WTC11 (cell line): ENCODE results near the gene CYBB. TPM values are rescaled to one million over a fixed set of nuclear protein-coding genes. Genes with fewer than 3 reads are reported as not detected.

Experiments used
- ATAC-seq: fragments of 200-7000 bp; cut with Tn5 transposase; 2 replicates; pipeline ENCODE4 v1.10.0; 2021; ENCODE audit warnings: mild to moderate bottlenecking, moderate library complexity
- CTCF ChIA-PET: fragments of 300-600 bp; sonication (Branson Sonifier 250); formaldehyde crosslinking; loops from one replicate; lab custom pipeline; 2021; ENCODE audit warnings: antibody characterized with exemption; lab: Charles Lee
- POLR2A ChIA-PET: fragments of 350-600 bp; sonication (Branson Sonifier 250); formaldehyde crosslinking; loops from one replicate; lab custom pipeline; 2021; ENCODE audit warnings: antibody characterized with exemption; lab: Charles Lee
- DNase-seq: peaks from one replicate; pipeline ENCODE4 v3.0.0; 2021; ENCODE audit warnings: low spot score
- H3K27ac Mint-ChIP-seq: 2 replicates; pipeline ENCODE4 v1.8.0; 2021; ENCODE audit warnings: mixed read lengths
- H3K27me3 Mint-ChIP-seq: 2 replicates; pipeline ENCODE4 v1.8.0; 2021; ENCODE audit warnings: low read depth, mild to moderate bottlenecking, moderate library complexity, mixed read lengths
- H3K36me3 Mint-ChIP-seq: 2 replicates; pipeline ENCODE4 v1.8.0; 2021; ENCODE audit warnings: mixed read lengths
- H3K4me1 Mint-ChIP-seq: 2 replicates; pipeline ENCODE4 v1.8.0; 2022; ENCODE audit warnings: mixed read lengths
- H3K4me3 Mint-ChIP-seq: 2 replicates; pipeline ENCODE4 v1.8.0; 2021; ENCODE audit warnings: mild to moderate bottlenecking, moderate library complexity, mixed read lengths
- H3K9me3 Mint-ChIP-seq: 2 replicates; pipeline ENCODE4 v1.8.0; 2021; ENCODE audit warnings: mixed read lengths
- CBFB ChIP-seq: sonication (generic); formaldehyde crosslinking; IDR thresholded peaks from 2 replicates; pipeline ENCODE4 v1.8.1; 2022; ENCODE audit warnings: mild to moderate bottlenecking, low read depth, missing genetic modification reagents
- EMX1 ChIP-seq: fragments of 250-450 bp; sonication (Bioruptor Pico); IDR thresholded peaks from 2 replicates; pipeline ENCODE4 v1.8.0; 2021; ENCODE audit warnings: mild to moderate bottlenecking
- FOXJ3 ChIP-seq: sonication (generic); formaldehyde crosslinking; IDR thresholded peaks from 2 replicates; pipeline ENCODE4 v1.9.0; 2021; ENCODE audit warnings: missing genetic modification reagents, mild to moderate bottlenecking, borderline replicate concordance
- GABPB1 ChIP-seq: sonication (generic); formaldehyde crosslinking; IDR thresholded peaks from 2 replicates; pipeline ENCODE4 v1.8.1; 2023; ENCODE audit warnings: mild to moderate bottlenecking, missing genetic modification reagents
- HMGA2 ChIP-seq: fragments of 250-450 bp; sonication (Bioruptor Pico); IDR thresholded peaks from 2 replicates; pipeline ENCODE4 v1.4.0; 2021; ENCODE audit warnings: mild to moderate bottlenecking, moderate library complexity
- IRF2 ChIP-seq: sonication (generic); formaldehyde crosslinking; IDR thresholded peaks from 2 replicates; pipeline ENCODE4 v1.8.0; 2022; ENCODE audit warnings: low read depth, missing genetic modification reagents, borderline replicate concordance
- JAZF1 ChIP-seq: fragments of 250-450 bp; sonication (Bioruptor Pico); IDR thresholded peaks from 2 replicates; pipeline ENCODE4 v1.9.0; 2021; ENCODE audit warnings: moderate library complexity, mild to moderate bottlenecking, inconsistent platforms
- NFATC4 ChIP-seq: fragments of 250-450 bp; sonication (Bioruptor Pico); IDR thresholded peaks from 2 replicates; pipeline ENCODE4 v1.9.0; 2021; ENCODE audit warnings: mild to moderate bottlenecking
- NFYB ChIP-seq: sonication (generic); formaldehyde crosslinking; conservative IDR thresholded peaks from 2 replicates; pipeline ENCODE4 v1.8.0; 2022; ENCODE audit warnings: low read depth, missing genetic modification reagents
- NR1H2 ChIP-seq: sonication (generic); formaldehyde crosslinking; IDR thresholded peaks from 2 replicates; pipeline ENCODE4 v1.9.0; 2021; ENCODE audit warnings: mild to moderate bottlenecking, moderate library complexity, missing genetic modification reagents
- NR2C2 ChIP-seq: sonication (generic); formaldehyde crosslinking; IDR thresholded peaks from 2 replicates; pipeline ENCODE4 v1.8.0; 2022; ENCODE audit warnings: mild to moderate bottlenecking, missing genetic modification reagents
- OVOL2 ChIP-seq: fragments of 250-450 bp; sonication (Bioruptor Pico); IDR thresholded peaks from 2 replicates; pipeline ENCODE4 v1.9.0; 2021; ENCODE audit warnings: mild to moderate bottlenecking, borderline replicate concordance
- PRRX2 ChIP-seq: fragments of 250-450 bp; sonication (Bioruptor Pico); IDR thresholded peaks from 2 replicates; pipeline ENCODE4 v1.8.0; 2021; ENCODE audit warnings: mild to moderate bottlenecking
- RELA ChIP-seq: sonication (generic); formaldehyde crosslinking; IDR thresholded peaks from 2 replicates; pipeline ENCODE4 v1.8.1; 2022; ENCODE audit warnings: missing genetic modification reagents, mild to moderate bottlenecking, borderline replicate concordance
- RORB ChIP-seq: fragments of 250-450 bp; sonication (Bioruptor Pico); IDR thresholded peaks from 2 replicates; pipeline ENCODE4 v1.9.0; 2021; ENCODE audit warnings: mild to moderate bottlenecking
- SMAD4 ChIP-seq: sonication (generic); formaldehyde crosslinking; IDR thresholded peaks from 2 replicates; pipeline ENCODE4 v1.8.0; 2022; ENCODE audit warnings: mild to moderate bottlenecking, missing genetic modification reagents
- SOX15 ChIP-seq: fragments of 250-450 bp; sonication (Bioruptor Pico); IDR thresholded peaks from 2 replicates; pipeline ENCODE4 v1.9.0; 2021; ENCODE audit warnings: mild to moderate bottlenecking
- TEAD4 ChIP-seq: sonication (generic); formaldehyde crosslinking; IDR thresholded peaks from 2 replicates; pipeline ENCODE4 v1.8.0; 2022; ENCODE audit warnings: mild to moderate bottlenecking, missing genetic modification reagents
- ZBTB21 ChIP-seq: sonication (generic); formaldehyde crosslinking; IDR thresholded peaks from 2 replicates; pipeline ENCODE4 v1.8.1; 2023; ENCODE audit warnings: mild to moderate bottlenecking, missing genetic modification reagents, borderline replicate concordance
- ZNF232 ChIP-seq: sonication (generic); formaldehyde crosslinking; IDR thresholded peaks from 2 replicates; pipeline ENCODE4 v1.8.0; 2022; ENCODE audit warnings: mild to moderate bottlenecking, missing genetic modification reagents
- total RNA-seq: library from RNA; stranded (reverse); gene quantifications from 3 replicates; pipeline ENCODE4 v1.2.3, GENCODE V29; 2021
- TF ChIP-seq, protein P1 (sequence below): sonication (generic); formaldehyde crosslinking; IDR thresholded peaks from 2 replicates; pipeline ENCODE4 v1.8.1; 2022; ENCODE audit warnings: mild to moderate bottlenecking, missing genetic modification reagents, moderate library complexity, borderline replicate concordance
- TF ChIP-seq, protein P2 (sequence below): sonication (generic); formaldehyde crosslinking; IDR thresholded peaks from 2 replicates; pipeline ENCODE4 v1.8.0; 2022; ENCODE audit warnings: mild to moderate bottlenecking, missing genetic modification reagents
- TF ChIP-seq, protein P3 (sequence below): sonication (generic); formaldehyde crosslinking; IDR thresholded peaks from 2 replicates; pipeline ENCODE4 v1.8.1; 2023; ENCODE audit warnings: mild to moderate bottlenecking, missing genetic modification reagents, moderate library complexity
- TF ChIP-seq, protein P4 (sequence below): sonication (generic); formaldehyde crosslinking; IDR thresholded peaks from 2 replicates; pipeline ENCODE4 v1.8.1; 2022; ENCODE audit warnings: low read depth, mild to moderate bottlenecking, moderate library complexity, missing genetic modification reagents, borderline replicate concordance
- TF ChIP-seq, protein P5 (sequence below): sonication (generic); formaldehyde crosslinking; IDR thresholded peaks from 2 replicates; pipeline ENCODE4 v1.8.1; 2023; ENCODE audit warnings: mild to moderate bottlenecking, missing genetic modification reagents, moderate library complexity
- TF ChIP-seq, protein P6 (sequence below): fragments of 250-450 bp; sonication (Bioruptor Pico); IDR thresholded peaks from 2 replicates; pipeline ENCODE4 v1.9.0; 2021; ENCODE audit warnings: mild to moderate bottlenecking

The CYBB gene
- total RNA-seq, 1 experiment from 2014 or later, result 0.22 TPM

DNA sequence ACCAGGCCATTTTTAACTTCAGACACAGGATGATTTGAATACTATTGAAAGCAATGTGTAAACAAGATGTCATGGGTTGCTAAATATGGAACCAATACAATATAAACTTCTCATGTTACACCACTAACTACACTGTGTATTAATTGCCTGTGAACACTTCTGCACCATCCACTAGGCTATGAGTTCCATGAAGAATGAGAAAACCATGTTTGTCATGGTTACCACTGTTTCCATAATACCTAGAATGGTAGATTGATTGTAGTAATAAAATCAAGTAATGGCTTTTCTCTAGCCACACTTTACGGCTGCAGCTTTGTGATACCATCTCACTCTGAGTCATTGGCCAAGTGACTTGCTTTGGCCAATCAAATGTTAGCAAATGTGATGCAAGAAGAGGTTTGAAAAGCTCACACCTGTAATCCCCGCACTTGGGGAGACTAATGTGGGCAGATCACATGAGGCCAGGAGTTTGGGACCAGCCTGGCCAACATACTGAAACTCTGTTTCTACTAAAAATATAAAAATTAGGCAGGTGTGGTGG is 19.9 kb upstream of the CYBB start:
- H3K9me3 Mint-ChIP-seq, result no peaks in the 10 kb centered on the region
- no peaks in the 10 kb centered on the region for H3K4me1 Mint-ChIP-seq
- ATAC-seq, result no peak
- ChIA-PET CTCF (no interaction called here), POLR2A (no interaction called here)
- no peak overlapping the region for H3K27ac Mint-ChIP-seq
- DNase-seq, result no peak
- no peaks in the 10 kb centered on the region for H3K27me3 Mint-ChIP-seq
- no peaks in the 10 kb centered on the region for H3K36me3 Mint-ChIP-seq
- TF ChIP-seq, protein P1, sequence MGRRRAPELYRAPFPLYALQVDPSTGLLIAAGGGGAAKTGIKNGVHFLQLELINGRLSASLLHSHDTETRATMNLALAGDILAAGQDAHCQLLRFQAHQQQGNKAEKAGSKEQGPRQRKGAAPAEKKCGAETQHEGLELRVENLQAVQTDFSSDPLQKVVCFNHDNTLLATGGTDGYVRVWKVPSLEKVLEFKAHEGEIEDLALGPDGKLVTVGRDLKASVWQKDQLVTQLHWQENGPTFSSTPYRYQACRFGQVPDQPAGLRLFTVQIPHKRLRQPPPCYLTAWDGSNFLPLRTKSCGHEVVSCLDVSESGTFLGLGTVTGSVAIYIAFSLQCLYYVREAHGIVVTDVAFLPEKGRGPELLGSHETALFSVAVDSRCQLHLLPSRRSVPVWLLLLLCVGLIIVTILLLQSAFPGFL (CRISPR knock-in tag), result no peak
- TF ChIP-seq HMGA2 (CRISPR knock-in tag) (no peak), EMX1 (no peak), OVOL2 (CRISPR knock-in tag) (no peak), NR2C2 (CRISPR knock-in tag) (no peak), ZBTB21 (CRISPR knock-in tag) (no peak), TEAD4 (no peak), NFATC4 (CRISPR knock-in tag) (no peak), RELA (CRISPR knock-in tag) (no peak), PRRX2 (CRISPR knock-in tag) (no peak), CBFB (CRISPR knock-in tag) (no peak)
- TF ChIP-seq, protein P2, sequence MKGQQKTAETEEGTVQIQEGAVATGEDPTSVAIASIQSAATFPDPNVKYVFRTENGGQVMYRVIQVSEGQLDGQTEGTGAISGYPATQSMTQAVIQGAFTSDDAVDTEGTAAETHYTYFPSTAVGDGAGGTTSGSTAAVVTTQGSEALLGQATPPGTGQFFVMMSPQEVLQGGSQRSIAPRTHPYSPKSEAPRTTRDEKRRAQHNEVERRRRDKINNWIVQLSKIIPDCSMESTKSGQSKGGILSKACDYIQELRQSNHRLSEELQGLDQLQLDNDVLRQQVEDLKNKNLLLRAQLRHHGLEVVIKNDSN (CRISPR knock-in tag), result no peak
- TF ChIP-seq, protein P3, sequence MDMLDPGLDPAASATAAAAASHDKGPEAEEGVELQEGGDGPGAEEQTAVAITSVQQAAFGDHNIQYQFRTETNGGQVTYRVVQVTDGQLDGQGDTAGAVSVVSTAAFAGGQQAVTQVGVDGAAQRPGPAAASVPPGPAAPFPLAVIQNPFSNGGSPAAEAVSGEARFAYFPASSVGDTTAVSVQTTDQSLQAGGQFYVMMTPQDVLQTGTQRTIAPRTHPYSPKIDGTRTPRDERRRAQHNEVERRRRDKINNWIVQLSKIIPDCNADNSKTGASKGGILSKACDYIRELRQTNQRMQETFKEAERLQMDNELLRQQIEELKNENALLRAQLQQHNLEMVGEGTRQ (CRISPR knock-in tag), result no peak
- TF ChIP-seq, all 79 proteins: peak for 0
- H3K4me3 Mint-ChIP-seq, result no peak overlapping the region

DNA sequence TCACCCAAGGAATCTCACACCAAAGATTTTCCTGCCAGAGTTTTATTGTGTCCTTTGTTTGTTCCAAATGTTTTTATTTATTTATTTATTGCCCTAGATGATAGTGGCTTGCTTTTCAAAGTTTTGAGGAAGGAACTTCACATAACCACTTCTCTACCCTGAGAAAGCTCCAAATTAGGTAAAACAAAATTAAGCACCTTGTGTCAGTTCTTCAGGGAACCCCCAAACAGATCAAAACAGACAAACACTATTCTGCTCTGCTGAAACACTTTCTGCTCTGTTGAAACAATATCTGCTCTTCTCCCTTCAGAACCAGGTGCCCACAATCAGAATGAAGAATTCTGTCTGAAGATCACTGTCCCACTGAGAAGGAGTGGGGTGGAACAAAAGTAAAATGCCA is 16.5 kb upstream of the CYBB start:
- Mint-ChIP-seq H3K4me3 (no peak overlapping the region), H3K9me3 (peaks cover 7% of the 10 kb centered on the region), H3K27ac (no peak overlapping the region), H3K36me3 (peaks cover 6% of the 10 kb centered on the region; the same call in 1 of the 2 replicates), H3K27me3 (no peaks in the 10 kb centered on the region), H3K4me1 (no peaks in the 10 kb centered on the region)
- CTCF ChIA-PET, result no interaction called here
- POLR2A ChIA-PET, result no interaction called here
- DNase-seq (no peak), ATAC-seq (no peak)
- TF ChIP-seq FOXJ3 (no peak), SMAD4 (CRISPR knock-in tag) (no peak), ZNF232 (CRISPR knock-in tag) (no peak), NFYB (no peak), NR1H2 (CRISPR knock-in tag) (no peak), JAZF1 (CRISPR knock-in tag) (no peak), RORB (CRISPR knock-in tag) (no peak), SOX15 (no peak), GABPB1 (CRISPR knock-in tag) (no peak), IRF2 (no peak)
- TF ChIP-seq, protein P3 (CRISPR knock-in tag), result no peak
- TF ChIP-seq, protein P4, sequence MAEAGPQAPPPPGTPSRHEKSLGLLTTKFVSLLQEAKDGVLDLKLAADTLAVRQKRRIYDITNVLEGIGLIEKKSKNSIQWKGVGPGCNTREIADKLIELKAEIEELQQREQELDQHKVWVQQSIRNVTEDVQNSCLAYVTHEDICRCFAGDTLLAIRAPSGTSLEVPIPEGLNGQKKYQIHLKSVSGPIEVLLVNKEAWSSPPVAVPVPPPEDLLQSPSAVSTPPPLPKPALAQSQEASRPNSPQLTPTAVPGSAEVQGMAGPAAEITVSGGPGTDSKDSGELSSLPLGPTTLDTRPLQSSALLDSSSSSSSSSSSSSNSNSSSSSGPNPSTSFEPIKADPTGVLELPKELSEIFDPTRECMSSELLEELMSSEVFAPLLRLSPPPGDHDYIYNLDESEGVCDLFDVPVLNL (CRISPR knock-in tag), result no peak
- TF ChIP-seq, protein P5, sequence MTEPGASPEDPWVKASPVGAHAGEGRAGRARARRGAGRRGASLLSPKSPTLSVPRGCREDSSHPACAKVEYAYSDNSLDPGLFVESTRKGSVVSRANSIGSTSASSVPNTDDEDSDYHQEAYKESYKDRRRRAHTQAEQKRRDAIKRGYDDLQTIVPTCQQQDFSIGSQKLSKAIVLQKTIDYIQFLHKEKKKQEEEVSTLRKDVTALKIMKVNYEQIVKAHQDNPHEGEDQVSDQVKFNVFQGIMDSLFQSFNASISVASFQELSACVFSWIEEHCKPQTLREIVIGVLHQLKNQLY (CRISPR knock-in tag), result no peak
- TF ChIP-seq, protein P6, sequence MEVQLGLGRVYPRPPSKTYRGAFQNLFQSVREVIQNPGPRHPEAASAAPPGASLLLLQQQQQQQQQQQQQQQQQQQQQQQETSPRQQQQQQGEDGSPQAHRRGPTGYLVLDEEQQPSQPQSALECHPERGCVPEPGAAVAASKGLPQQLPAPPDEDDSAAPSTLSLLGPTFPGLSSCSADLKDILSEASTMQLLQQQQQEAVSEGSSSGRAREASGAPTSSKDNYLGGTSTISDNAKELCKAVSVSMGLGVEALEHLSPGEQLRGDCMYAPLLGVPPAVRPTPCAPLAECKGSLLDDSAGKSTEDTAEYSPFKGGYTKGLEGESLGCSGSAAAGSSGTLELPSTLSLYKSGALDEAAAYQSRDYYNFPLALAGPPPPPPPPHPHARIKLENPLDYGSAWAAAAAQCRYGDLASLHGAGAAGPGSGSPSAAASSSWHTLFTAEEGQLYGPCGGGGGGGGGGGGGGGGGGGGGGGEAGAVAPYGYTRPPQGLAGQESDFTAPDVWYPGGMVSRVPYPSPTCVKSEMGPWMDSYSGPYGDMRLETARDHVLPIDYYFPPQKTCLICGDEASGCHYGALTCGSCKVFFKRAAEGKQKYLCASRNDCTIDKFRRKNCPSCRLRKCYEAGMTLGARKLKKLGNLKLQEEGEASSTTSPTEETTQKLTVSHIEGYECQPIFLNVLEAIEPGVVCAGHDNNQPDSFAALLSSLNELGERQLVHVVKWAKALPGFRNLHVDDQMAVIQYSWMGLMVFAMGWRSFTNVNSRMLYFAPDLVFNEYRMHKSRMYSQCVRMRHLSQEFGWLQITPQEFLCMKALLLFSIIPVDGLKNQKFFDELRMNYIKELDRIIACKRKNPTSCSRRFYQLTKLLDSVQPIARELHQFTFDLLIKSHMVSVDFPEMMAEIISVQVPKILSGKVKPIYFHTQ (CRISPR knock-in tag), result no peak
